ENCODE results near the gene LILRB5.
"Not testable (repeated sequence)": the region's sequence is repeated elsewhere in the genome, so short reads cannot be mapped to it uniquely, and the experiment has no call there.

Gene LILRB5

DNA sequence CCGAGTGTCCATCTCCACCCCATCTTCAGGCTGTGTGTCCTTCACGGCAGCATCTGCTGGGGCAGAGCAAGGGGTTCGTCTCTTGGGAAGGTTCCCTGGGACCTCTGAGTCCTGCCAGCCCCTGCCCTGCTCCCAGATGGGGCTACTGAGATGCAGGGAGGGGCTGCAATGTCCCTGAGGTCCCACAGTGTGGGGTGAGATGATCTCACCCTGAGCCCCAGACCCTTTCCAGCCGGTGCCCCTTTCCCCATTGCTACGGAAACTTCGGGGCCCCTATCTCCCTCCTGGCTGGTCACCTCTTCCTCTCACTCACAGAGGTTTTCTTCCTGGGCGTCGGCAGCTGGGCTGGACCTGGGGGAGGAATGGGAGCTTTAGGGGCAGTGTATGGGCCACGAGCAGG is 18.9 kb upstream of the LILRB5 start:
- DNase-seq (ENCODE audit: low spot score) = no peak

DNA sequence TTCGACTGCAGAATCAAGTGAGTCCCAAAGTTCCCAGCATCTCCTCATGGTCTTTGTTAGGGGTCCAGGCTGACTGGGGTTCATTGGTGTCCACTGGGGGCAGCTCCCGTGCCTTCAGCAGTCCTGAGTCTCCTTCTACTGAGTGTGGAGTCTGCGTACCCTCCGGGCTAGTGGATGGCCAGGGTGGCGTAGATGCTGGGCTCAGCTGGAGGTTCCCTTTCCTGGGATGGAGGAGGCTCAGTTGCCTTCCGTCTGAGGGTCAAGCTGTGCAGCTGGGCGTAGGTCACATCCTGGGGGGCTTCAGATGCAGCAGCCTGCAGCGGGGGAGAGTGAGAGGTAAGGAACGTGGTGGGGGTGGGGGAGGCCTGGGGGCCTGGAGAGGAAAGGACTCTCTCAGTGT is 17.4 kb upstream of the LILRB5 start:
- DNase-seq (ENCODE audit: low spot score) = not testable (repeated sequence)

DNA sequence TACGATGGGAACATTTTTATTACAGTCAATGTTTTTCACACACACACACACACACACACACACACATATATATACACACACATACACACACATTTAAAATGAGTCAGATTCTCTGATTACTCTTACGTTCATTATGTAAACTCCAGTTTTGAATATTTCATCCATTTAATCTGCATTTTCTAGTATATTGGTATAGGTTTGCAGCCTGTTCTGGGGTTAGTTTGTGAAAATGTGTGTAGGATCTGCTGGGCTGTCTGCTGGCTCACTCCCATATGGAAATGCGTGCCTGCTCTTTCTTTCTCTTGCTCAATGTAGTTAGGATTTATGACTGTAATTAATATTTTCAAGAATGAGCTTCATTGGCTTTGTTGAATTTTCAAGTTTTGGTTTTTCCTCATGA is 16.7 kb upstream of the LILRB5 start:
- no peak for DNase-seq (ENCODE audit: low spot score)

DNA sequence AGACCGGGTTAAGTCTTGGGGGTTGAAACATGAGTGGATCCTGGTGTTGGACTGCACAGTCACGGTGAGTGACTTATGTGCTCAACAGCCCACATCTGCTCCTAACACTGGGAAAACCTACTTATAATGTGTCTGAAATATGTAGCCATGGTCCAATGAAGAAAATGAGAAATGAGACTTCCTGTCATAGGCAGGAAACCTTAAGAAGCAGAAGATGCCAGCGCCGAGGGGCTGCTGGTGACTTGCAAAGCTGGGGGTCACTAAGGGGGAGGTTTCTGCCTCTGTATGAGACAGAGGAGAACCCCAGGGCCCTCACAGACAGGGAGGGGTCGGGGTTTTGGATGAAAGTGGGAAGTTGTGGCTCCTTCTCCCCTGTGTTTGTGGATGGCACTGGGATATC is 15.1 kb upstream of the LILRB5 start:
- DNase-seq (ENCODE audit: low spot score) = not testable (repeated sequence)

DNA sequence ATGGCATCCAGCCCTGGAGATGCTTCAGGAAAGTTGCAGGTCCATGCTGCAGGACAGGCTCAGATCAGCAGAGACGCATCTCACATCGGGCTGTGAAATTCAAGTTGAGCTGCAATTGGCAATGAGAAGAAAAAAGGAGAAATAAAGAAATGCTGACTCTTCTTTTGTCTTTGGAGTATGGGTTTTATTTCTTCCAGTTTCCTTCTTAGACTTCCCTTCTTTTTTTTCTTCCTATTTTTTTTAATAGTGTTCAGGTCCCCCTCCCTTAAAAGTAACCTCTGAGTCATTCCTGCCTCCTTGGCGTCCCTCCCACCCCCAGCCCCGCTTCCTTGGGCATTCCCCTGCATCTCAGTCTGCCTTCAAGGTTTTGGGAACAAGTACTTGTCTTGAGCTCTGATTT is 14.5 kb upstream of the LILRB5 start:
- DNase-seq (ENCODE audit: low spot score) = peak; percentile 9

DNA sequence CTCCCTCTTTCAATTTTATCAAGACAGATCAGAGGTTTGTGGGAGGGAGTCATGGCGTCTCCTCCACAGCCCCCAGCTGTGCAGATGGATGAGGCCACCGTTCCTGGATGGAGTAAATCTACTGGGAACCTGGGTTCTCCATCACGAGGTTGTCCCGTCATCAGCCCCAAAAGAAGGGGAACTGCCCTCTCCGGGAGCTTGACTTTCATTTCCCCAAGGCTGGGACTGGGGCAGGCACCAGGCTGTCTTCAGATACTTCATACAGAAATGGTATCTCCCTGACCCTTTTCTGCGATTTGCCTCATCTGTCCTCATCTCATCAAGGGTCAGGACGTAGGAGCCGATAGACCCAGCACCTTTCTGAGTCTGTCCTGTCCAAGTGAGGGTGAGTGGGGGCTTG is 14.0 kb upstream of the LILRB5 start:
- peak; percentile 28 for DNase-seq (ENCODE audit: low spot score)

DNA sequence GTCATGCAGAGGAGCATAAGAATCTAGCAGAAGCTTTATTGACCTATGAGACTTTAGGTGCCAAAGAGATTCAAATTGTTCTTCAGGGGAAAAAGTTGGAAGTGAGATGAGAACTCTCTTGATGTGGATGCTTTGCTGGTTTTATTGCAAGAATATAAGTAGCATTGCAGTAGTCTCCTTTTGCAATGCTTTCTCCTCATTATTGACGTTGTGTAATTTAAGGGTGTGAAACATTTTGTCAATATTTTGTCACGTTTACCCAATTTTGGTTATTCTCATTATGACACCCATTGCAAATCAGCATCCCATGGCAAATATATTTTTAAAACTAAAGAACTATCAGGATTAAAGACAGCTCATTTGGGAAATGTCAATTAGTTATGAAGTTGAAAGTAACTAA is 11.9 kb upstream of the LILRB5 start:
- DNase-seq (ENCODE audit: low spot score) = no peak

DNA sequence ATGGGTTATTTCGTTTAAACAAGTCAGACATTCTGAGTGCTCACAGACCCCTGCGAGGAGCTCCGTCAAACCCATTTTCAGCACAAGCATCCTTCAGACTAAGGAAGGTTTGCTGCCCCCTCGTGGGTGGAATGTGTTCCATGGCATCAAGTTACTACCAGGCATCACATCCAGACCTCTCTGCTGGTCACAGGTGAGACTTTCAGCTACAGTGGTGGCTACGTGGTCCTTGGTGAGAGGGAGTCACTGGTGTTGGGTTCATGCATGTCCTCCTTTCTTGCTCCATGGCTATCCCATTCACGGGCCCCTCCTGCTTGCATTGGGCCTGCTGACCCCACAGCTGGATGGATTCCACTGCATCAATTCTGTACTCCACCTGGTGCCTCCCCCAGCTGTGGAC is 9.1 kb upstream of the LILRB5 start:
- peak; percentile 38 for DNase-seq (ENCODE audit: low spot score)

DNA sequence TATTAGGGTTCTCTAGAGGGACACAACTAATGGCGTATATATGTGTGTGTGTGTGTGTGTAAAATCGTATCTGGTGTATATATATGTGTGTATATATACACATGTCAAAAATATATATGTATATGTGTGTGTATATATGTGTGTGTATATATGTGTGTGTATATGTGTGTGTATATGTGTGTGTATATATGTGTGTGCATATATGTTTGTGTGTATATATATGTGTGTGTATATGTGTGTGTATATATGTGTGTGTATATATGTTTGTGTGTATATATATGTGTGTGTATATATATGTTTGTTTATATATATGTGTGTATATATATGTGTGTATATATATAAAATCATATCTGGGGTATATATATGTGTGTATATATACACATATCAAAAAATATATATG is 5.4 kb upstream of the LILRB5 start:
- no peak for DNase-seq (ENCODE audit: low spot score)

DNA sequence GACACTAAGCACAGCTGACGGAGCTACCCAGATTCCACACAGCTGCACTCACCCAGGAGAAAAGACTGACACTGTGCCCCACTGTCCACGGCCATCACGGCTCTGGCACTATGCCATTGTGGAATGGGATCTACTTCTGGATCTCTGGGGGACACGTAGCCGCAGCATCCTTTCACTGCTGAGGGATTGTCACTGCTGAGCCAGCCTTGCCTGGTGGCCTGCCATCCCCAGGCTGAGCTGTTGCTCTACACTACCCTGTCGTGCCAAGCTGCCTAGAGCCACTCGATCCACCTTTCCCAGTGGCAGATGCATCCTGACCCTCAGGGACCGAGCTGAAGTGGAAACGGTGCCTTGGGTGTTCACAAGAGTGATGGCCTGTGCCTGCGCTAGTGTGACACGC is 5.0 kb upstream of the LILRB5 start:
- no peak for DNase-seq (ENCODE audit: low spot score)

DNA sequence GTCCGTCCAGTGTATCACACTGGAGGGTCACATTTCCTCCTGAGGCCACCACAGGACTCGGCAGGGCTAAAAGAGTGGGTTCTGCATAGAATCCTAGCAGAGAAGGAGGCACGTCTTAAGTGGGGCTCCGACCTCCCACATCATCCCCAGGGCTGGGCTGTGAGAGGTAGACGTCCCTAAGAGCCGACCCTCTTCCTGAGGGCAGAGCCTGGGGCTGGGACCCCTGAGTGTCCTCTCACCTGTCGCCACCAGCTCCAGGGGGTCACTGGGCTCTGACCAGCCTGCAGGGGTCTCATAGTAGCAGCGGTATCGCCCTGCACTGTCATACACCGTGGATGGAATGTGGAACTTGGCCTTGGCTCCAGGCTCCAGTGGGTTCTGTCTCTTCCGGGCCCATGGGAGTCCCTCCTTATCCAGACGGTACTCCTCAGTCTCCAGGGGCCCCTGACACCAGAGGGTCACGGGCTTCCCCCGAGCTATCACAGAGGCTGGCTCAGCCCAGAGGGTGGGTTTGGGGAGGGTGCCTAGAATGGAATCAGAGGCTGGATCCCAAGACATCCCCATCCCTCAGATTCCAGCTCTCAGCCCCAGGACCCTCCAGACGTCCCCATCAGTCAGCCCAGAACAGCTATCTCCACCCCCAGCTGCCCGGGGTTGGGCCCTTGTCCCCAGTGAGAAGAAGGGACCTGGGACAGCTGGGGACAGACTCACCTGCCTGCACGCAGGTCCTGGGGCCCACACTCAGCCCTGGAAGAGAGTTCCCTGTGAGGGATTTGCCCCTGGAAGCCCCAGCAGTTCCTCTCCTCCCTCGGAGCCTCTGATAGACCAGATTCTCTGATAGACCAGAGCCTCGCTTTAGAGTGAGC is 590 bp downstream of the LILRB5 start:
- no peak for DNase-seq (ENCODE audit: low spot score)

DNA sequence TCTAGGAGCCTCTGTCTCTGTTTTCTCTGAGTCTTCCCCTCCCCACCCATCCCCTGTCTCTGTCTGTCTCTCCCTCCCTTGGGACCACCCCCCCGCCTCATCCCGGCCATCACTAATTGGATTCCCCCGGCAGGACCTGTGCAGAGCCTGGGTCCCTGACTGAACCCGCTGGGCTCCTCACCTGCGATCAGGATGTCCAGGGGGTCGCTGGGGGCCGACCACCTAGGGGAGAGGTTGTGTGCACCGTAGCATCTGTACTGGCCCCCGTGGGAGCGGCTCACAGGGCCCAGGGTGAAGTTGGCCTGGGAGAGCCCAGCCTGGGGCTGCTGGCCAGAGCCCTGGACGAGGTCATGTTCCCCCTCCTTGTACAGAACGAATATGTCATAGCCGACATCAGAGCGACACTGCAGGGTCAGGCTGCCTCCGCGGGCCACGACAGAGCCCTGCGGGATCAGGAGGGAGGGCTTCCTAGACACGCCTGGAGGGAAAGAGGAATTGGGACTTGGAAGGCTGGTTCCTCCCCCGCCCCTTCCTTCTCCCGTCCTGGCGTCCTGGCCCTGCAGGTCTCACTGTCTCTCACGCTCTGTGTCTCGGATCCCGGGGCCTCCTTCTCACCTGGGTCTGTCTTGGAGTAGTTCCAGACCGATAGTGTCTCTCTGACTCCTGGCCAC is 1.8 kb downstream of the LILRB5 start:
- no peak for DNase-seq (ENCODE audit: low spot score)

DNA sequence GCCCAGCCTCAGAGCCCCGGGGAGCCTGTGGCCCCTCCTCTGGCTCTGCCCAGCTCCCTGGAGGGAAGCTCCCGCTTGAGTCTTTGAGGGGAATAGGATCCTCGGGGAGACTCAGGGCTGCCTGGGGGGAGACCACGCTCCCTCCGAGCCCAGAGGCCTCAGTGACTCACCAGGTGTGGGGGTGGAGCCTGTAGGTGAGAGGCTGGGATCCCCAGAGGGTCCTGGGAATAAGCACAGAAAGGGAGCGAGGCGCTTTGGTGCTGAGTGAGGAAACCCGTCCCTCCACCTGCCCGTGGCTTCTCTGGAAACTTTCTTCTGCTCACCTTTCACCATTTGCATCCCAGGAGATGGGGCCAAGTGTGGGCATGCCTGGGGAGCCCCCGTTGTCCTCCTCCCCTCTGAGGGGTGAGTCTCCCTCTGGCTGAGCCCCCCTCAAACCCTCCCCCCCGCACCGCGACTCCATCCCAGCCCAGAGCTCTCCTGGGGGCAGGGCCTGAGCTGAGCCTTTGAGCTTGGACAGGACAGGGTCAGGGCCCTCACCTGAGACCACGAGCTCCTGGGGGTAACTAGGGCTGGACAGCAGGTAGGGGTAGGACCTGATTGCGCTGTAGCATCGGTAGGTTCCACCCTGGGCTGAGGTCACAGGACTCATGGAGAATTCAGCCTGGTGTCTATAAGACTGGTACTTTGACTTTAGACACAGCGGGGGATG is 2.7 kb downstream of the LILRB5 start:
- no peak for DNase-seq (ENCODE audit: low spot score)

DNA sequence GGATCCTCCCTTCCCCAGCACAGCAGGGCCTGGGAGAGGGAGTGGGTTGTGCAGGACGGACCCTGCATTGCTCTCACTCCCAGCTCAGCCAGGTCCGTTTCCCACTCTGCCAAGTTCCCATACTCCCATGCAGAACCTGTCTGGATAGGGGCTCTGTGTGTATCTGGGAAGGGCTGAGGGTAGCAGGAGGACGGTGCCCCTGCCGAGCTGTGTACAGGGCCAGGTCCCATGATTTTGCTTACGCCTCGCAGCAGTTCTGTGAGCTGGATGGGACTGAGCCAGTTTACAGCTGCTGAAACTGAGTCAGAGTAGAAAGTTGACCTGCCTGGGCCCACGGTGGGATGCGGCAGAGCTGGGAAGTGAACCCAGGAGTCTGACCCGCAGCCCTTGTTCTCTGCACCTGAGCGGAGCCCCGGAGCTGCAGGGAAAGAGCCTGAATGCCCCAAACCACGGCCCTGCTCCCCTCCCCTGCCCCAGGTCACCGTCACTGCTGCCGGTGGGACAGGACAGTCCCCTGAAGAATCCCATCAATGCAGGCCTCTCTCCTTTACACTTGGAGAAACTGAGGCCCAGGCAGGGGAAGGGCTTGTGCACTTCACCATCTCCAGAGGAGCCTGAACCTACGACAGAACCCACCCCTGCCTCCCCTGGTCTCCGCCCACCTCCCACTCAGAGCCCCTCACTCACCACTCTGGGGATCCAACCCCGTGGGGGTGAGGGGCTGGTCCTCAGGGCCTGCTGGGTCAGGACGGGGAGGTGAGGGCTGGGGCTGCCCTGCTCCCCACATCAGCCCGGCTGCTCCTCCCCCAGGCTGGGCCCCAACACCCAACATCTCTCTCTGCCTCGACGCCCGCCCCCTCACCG is 3.5 kb downstream of the LILRB5 start:
- no peak for DNase-seq (ENCODE audit: low spot score)

DNA sequence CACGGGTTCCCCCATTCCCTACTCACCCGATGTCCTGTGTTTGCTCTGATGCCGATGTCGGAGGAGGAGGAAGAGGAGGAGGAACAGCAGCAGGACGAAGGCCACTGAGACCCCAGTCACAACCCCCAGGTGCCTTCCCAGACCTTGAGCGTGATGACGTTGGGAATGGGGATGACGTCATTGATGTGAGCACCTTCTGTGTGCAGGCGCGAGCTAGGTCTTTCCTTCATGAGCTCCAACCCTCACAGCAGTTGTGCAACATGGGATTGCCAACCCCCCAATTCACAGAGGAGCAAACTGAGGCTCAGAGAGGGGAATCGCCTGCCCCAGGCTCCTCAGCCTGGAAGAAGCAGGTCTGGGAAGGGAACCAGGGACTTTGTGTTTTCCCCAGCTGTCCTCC is 4.2 kb downstream of the LILRB5 start:
- no peak for DNase-seq (ENCODE audit: low spot score)

DNA sequence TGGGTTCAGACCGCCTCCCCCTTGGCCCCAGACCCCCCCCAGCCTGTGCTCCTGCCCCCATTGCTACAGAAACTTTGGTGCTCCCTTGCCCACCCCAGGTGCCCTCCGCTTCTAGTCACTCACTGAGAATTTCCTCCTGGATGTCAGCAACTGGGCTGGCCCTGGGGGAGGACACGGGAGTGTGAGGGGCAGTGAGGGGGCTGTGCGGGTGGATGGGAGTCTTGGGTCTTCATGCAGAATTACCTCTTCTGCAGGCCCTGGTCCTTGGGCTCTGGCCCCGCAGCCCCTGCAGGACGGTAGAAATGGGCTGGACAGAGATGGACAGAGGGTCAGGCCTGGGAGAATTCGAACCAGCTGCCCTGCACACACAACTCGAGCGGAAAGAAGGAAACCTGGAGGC is 4.8 kb downstream of the LILRB5 start:
- DNase-seq (ENCODE audit: low spot score) = no peak

DNA sequence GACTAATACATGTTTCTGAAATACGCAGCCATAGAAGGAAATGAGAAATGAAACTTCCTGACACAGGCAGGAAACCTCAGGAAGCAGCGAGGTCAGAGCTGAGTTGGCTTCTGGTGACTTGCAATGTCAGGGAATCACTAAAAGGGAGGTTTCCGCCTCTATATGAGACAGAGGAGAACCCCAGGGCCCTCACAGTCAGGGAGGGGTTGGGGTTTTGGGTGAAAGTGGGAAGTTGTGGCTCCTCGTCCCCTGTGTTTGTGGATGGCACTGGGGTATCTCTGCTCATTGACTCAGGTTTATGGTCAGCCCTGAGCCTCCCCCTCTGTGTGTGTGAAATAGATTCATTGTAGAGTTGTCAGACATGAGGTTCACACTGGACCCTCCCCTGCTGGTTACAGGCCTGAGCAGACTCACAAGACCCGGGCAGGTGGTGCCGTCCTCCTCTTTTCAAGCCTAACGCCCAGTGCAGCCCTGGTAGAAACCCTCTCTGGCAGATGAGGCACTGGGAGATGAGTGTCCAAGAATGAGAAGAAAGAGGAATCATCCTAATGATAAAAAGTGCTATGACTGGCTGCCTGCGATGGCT is 9.0 kb downstream of the LILRB5 start:
- DNase-seq (ENCODE audit: low spot score) = peak; percentile 57

DNA sequence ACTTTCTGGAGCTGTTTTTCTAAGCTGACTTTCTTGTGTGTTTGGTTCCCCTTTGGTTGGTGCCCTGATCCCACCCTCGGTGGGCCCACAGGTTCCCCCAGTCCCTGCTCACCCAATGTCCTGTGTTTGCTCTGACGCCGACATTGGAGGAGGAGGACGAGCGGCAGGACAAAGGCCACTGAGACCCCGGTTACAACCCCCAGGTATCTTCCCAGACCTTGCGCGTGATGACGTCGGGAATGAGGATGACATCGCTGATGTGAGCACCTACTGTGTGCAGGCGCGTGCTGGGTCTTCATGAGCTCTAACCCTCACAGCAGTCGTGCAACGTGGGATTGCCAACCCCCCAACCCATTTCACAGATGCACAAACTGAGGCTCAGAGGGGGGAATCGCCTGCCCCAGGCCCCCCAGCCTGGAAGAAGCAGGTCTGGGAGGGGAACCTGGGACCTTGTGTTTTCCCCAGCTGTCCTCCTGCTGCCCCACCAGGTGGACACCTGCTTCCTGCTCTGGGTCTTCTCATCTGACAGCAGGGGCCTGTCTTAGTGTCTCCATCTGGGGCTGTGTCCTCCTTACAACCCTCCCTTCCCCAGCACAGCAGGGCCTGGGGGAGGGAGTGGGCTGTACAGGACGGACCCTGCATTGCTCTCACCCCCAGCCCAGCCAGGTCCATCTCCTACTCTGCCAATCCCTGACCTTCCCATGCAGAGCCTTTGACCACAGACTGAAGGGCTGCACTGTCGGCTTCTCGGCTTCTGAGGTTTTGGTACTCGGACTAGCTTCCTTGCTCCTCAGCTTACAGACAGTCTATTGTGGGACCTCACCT is 9.8 kb downstream of the LILRB5 start:
- DNase-seq (ENCODE audit: low spot score) = no peak

DNA sequence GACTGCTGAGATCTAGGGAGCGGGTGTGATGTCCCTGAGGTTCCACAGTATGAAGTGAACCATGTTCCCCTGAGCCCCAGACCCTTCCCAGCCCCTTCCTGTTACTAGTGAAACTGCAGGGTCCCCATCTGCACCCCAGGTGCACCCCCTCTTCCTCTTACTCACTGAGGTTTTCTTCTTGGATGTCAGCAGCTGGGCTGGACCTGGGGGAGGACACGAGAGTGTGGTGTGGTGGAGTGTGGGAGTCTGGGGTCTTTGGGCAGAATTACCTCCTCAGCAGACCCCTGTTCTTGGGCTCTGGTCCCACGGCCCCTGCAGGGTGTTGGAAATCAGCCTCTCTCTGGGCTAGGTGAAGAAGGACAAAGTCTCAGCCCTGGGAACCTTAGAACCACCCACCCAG is 11.1 kb downstream of the LILRB5 start:
- DNase-seq (ENCODE audit: low spot score) = no peak

DNA sequence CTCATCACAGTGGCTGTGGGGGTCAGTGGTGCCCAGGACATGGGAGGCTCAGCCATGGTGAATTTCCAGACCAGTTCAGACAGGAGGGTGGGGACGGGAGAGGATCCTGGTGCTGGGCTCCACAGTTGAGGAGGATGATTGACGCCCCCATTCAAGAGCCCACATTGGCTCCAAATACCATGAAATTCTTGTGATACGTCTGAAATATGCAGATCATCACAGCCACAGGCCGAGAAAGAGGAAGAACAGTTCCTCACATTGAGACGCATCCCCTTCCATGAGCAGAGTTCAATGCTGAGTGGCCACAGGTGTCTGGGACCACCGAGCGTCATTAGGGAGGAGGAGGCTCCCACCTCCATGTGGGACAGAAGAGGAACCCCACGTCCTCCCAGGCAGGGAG is 13.3 kb downstream of the LILRB5 start:
- not testable (repeated sequence) for DNase-seq (ENCODE audit: low spot score)

DNA sequence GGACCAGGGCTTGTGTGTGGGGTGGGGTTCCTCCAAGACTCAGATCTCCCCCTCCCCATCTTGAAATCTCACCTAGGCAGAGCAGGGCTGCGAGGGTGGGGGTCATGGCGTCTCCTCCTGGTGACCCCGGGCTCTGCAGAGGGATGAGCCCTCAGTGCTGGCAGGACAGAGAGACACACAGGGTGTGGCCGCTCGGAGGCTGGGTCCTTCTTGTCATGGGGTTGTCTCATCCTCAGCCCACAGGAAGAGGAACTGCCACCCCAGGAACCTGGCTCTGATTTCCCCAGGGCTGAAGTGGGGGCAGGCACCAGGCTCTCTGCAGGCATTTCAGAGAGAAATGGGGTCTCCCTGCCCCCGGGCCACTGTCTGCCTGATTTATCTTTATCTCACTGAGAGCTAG is 14.4 kb downstream of the LILRB5 start, which contains the start of gene LILRA6:
LILRA6 (minus strand) TSS at position 145 of the 400 bp plus-strand sequence.
- DNase-seq (ENCODE audit: low spot score) = not testable (repeated sequence)

Measured in globus pallidus (tissue), 1 donor.